Small intestine (tissue), 7 donors: ENCODE measurements around the gene MVB12B. TPM values are rescaled to one million over a fixed set of nuclear protein-coding genes. Genes with fewer than 3 reads are reported as not detected.

Source experiments
- DNase-seq, 2 donors: peaks; one replicate each; pipeline versions ENCODE4 v3.0.0 to v3.0.0-alpha.2; 2013
- FAIRE-seq: peaks from 2 replicates; lab custom pipeline; 2012; peaks lifted over from hg19 to GRCh38; lab: Jason Lieb, UNC
- H3K27ac ChIP-seq, 3 donors: one replicate each; pipeline ENCODE4 v1.5.1; 2013; ENCODE audit warnings: low read length in 2 of 3, mild to moderate bottlenecking in 2 of 3, control low read depth in 1 of 3, inconsistent platforms in 1 of 3, low read depth in 1 of 3, moderate library complexity in 1 of 3
- H3K27me3 ChIP-seq, 3 donors: one replicate each; pipeline ENCODE4 v1.6.1; 2013; ENCODE audit warnings: low read length in 3 of 3, inconsistent platforms in 1 of 3; ENCODE audit not compliant: control insufficient read depth in 3 of 3, insufficient read depth in 3 of 3
- H3K36me3 ChIP-seq, 3 donors: one replicate each; pipeline ENCODE4 v1.6.1; 2013; ENCODE audit warnings: low read length in 3 of 3, inconsistent platforms in 1 of 3, low read depth in 1 of 3, mild to moderate bottlenecking in 1 of 3, moderate library complexity in 1 of 3; ENCODE audit not compliant: control insufficient read depth in 3 of 3, insufficient read depth in 2 of 3
- H3K4me1 ChIP-seq, 3 donors: one replicate each; pipeline ENCODE4 v1.6.1; 2013; ENCODE audit warnings: low read length in 2 of 3, inconsistent platforms in 1 of 3, low read depth in 1 of 3, mild to moderate bottlenecking in 1 of 3, moderate library complexity in 1 of 3; ENCODE audit not compliant: control insufficient read depth in 3 of 3, insufficient read depth in 2 of 3
- H3K4me3 ChIP-seq, 3 donors: one replicate each; pipeline ENCODE4 v1.5.1; 2013; ENCODE audit warnings: low read length in 3 of 3, control low read depth in 1 of 3, inconsistent platforms in 1 of 3, low read depth in 1 of 3, mild to moderate bottlenecking in 1 of 3, moderate library complexity in 1 of 3
- H3K9me3 ChIP-seq, 2 donors: one replicate each; pipeline ENCODE4 v1.6.1; 2013; ENCODE audit warnings: low read depth in 1 of 2, low read length in 1 of 2; ENCODE audit not compliant: control insufficient read depth in 2 of 2, insufficient read depth in 1 of 2
- WGBS, 3 donors: extraction: QIAGEN DNeasy Blood & Tissue Kit; methylation state at CpG; one replicate each; pipeline ENCODE4 v1.1.7; 2013; 5-methylcytosine and 5-hydroxymethylcytosine counted together
- polyA plus RNA-seq, 4 donors: library from polyadenylated mRNA; stranded (reverse) in 3 of 4; unstranded in 1 of 4; fragments of 200-250 nt in 3 of 4; fragments of 120-200 nt in 1 of 4; gene quantifications; one replicate each; pipeline versions ENCODE4 v1.2.1 to v1.2.3, GENCODE V29; 2013
- donor health status: healthy with polysubstance abuse.
- donor health status: control.
- donor health status: control.
- donor health status: Bipolar disorder and iron deficiency.
- donor health status: healthy.

The MVB12B gene
- polyA plus RNA-seq, 4 donors = 1.6 to 10.0 (median 4.2) TPM

- no peaks in the 10 kb centered on the region for H3K9me3 ChIP-seq
- DNase-seq = peak; percentile 32 to 42
- no peak overlapping the region for H3K27ac ChIP-seq
- FAIRE-seq = no peak
- H3K36me3 ChIP-seq = no peaks in the 10 kb centered on the region
- H3K4me1 ChIP-seq = peaks cover 0 to 31% (median 0%) of the 10 kb centered on the region in 3 donors
- no peak overlapping the region for H3K4me3 ChIP-seq
- 39 to 74% (median 57%) methylated on average over 7 of the region's 7 CpGs for WGBS, 3 donors
- no peaks in the 10 kb centered on the region for H3K27me3 ChIP-seq
Measured at GRCh38 chr9:126299706-126300276, 26.8 kb upstream of the MVB12B start.

- Histone ChIP-seq H3K27me3 (no peaks in the 10 kb centered on the region), H3K27ac (no peak overlapping the region), H3K9me3 (no peaks in the 10 kb centered on the region), H3K36me3 (no peaks in the 10 kb centered on the region), H3K4me3 (no peak overlapping the region), H3K4me1 (peaks cover 0 to 36% (median 0%) of the 10 kb centered on the region in 3 donors)
- no peak for FAIRE-seq
- DNase-seq = no peak
- 90 to 94% (median 92%) methylated on average over 3 of the region's 3 CpGs for WGBS, 3 donors
Measured at GRCh38 chr9:126301196-126301595, 25.4 kb upstream of the MVB12B start.

GRCh38 chr9:126301985-126302603, 24.5 kb upstream of the MVB12B start:
- no peak for FAIRE-seq
- DNase-seq = peak; percentile 59 to 77
- Histone ChIP-seq H3K9me3 (no peaks in the 10 kb centered on the region), H3K27ac (no peak overlapping the region), H3K4me3 (no peak overlapping the region), H3K4me1 (peaks cover 0 to 41% (median 0%) of the 10 kb centered on the region in 3 donors), H3K27me3 (no peaks in the 10 kb centered on the region), H3K36me3 (no peaks in the 10 kb centered on the region)
- WGBS, 3 donors = 14 to 26% (median 22%) methylated on average over 4 of the region's 4 CpGs

- Histone ChIP-seq H3K9me3 (no peaks in the 10 kb centered on the region), H3K4me1 (peaks cover 0 to 39% (median 0%) of the 10 kb centered on the region in 3 donors), H3K4me3 (no peak overlapping the region), H3K27ac (no peak overlapping the region), H3K36me3 (no peaks in the 10 kb centered on the region), H3K27me3 (no peaks in the 10 kb centered on the region)
- FAIRE-seq (no peak), DNase-seq (no peak)
- WGBS, 3 donors = 62 to 80% (median 64%) methylated on average over 1 of the region's 1 CpG
Measured at GRCh38 chr9:126302730-126303129, 23.9 kb upstream of the MVB12B start.

- FAIRE-seq = no peak
- no peak overlapping the region for H3K4me3 ChIP-seq
- H3K27ac ChIP-seq = peak overlapping the region in 1 of 3 donors; percentile 83
- 76 to 96% (median 87%) methylated on average over 3 of the region's 3 CpGs for WGBS, 3 donors
- no peak for DNase-seq
- no peaks in the 10 kb centered on the region for H3K36me3 ChIP-seq
- H3K9me3 ChIP-seq = no peaks in the 10 kb centered on the region
- peaks cover 0 to 31% (median 0%) of the 10 kb centered on the region in 3 donors for H3K4me1 ChIP-seq
- no peaks in the 10 kb centered on the region for H3K27me3 ChIP-seq
Measured at GRCh38 chr9:126303488-126303887, 23.1 kb upstream of the MVB12B start.

GRCh38 chr9:126304207-126304970, 22.2 kb upstream of the MVB12B start:
- peaks cover 0 to 32% (median 0%) of the 10 kb centered on the region in 3 donors for H3K4me1 ChIP-seq
- no peaks in the 10 kb centered on the region for H3K9me3 ChIP-seq
- H3K4me3 ChIP-seq = no peak overlapping the region
- no peaks in the 10 kb centered on the region for H3K27me3 ChIP-seq
- peak overlapping the region in 1 of 3 donors; percentile 83 for H3K27ac ChIP-seq
- no peaks in the 10 kb centered on the region for H3K36me3 ChIP-seq
- no peak for FAIRE-seq
- DNase-seq = peak in 1 of 2 donors; percentile 73
- 84 to 89% (median 85%) methylated on average over 8 of the region's 8 CpGs for WGBS, 3 donors

- Histone ChIP-seq H3K9me3 (no peaks in the 10 kb centered on the region), H3K27ac (peak overlapping the region in 1 of 3 donors; percentile 83), H3K4me3 (no peak overlapping the region), H3K36me3 (no peaks in the 10 kb centered on the region), H3K27me3 (no peaks in the 10 kb centered on the region), H3K4me1 (peaks cover 0 to 37% (median 0%) of the 10 kb centered on the region in 3 donors)
- WGBS, 3 donors = 72 to 81% (median 73%) methylated on average over 7 of the region's 7 CpGs
- no peak for DNase-seq
- FAIRE-seq = no peak
Measured at GRCh38 chr9:126304971-126305320, 21.7 kb upstream of the MVB12B start.

GRCh38 chr9:126306071-126306647, 20.5 kb upstream of the MVB12B start:
- Histone ChIP-seq H3K36me3 (no peaks in the 10 kb centered on the region), H3K9me3 (no peaks in the 10 kb centered on the region), H3K4me3 (no peak overlapping the region), H3K4me1 (peaks cover 0 to 36% (median 0%) of the 10 kb centered on the region in 3 donors), H3K27me3 (no peaks in the 10 kb centered on the region), H3K27ac (no peak overlapping the region)
- FAIRE-seq (no peak), DNase-seq (no peak)
- WGBS, 3 donors = 90 to 98% (median 92%) methylated on average over 6 of the region's 6 CpGs
